Progenitor cell of endocrine pancreas (in vitro differentiated cells): Measurements from ENCODE around the gene CNIH3. TPM values are rescaled to one million over a fixed set of nuclear protein-coding genes. Genes with fewer than 3 reads are reported as not detected.

Experiments used
- DNase-seq: peaks from one replicate; pipeline ENCODE4 v3.0.0; 2021; ENCODE audit warnings: low spot score; ENCODE audit not compliant: unreplicated experiment
- H3K27ac Mint-ChIP-seq: 2 replicates; pipeline ENCODE4 v1.8.0; 2021; ENCODE audit warnings: mild to moderate bottlenecking, moderate library complexity, mixed read lengths
- H3K27me3 Mint-ChIP-seq: 2 replicates; pipeline ENCODE4 v1.8.0; 2021; ENCODE audit warnings: mixed read lengths
- H3K36me3 Mint-ChIP-seq: 2 replicates; pipeline ENCODE4 v1.8.0; 2022; ENCODE audit warnings: mixed read lengths; ENCODE audit not compliant: insufficient read depth
- H3K4me1 Mint-ChIP-seq: 2 replicates; pipeline ENCODE4 v1.8.0; 2021; ENCODE audit warnings: low read depth, mixed read lengths
- H3K4me3 Mint-ChIP-seq: 2 replicates; pipeline ENCODE4 v1.8.0; 2021; ENCODE audit warnings: low read depth, mild to moderate bottlenecking, moderate library complexity, mixed read lengths
- H3K9me3 Mint-ChIP-seq: 2 replicates; pipeline ENCODE4 v1.8.0; 2021; ENCODE audit warnings: low read depth, mixed read lengths
- CTCF ChIP-seq: fragments of 200-600 bp; sonication (generic); IDR thresholded peaks from one replicate; pipeline ENCODE4 v1.5.0; 2021; ENCODE audit warnings: antibody characterized with exemption, mild to moderate bottlenecking; ENCODE audit not compliant: unreplicated experiment
- total RNA-seq: library from RNA; stranded (reverse); gene quantifications from 2 replicates; pipeline ENCODE4 v1.2.1, GENCODE V29; 2021

The CNIH3 gene
- total RNA-seq, 1 donor from 2014 or later, result 3.2 TPM

- TF ChIP-seq CTCF, result no peak
- no peak for DNase-seq
- Mint-ChIP-seq H3K4me3 (no peak overlapping the region), H3K27ac (no peak overlapping the region), H3K4me1 (peaks cover 11% of the 10 kb centered on the region), H3K9me3 (no peaks in the 10 kb centered on the region), H3K27me3 (peaks cover 6% of the 10 kb centered on the region), H3K36me3 (no peaks in the 10 kb centered on the region)
Measured at GRCh38 chr1:224727351-224728289, 111.5 kb downstream of the CNIH3 start.

GRCh38 chr1:224730540-224730939 is 114.4 kb downstream of the CNIH3 start:
- no peak for TF ChIP-seq CTCF
- Mint-ChIP-seq H3K27ac (no peak overlapping the region), H3K4me3 (no peak overlapping the region), H3K4me1 (peaks cover 26% of the 10 kb centered on the region), H3K36me3 (no peaks in the 10 kb centered on the region), H3K9me3 (no peaks in the 10 kb centered on the region), H3K27me3 (peaks cover 3% of the 10 kb centered on the region)
- no peak for DNase-seq

- Mint-ChIP-seq H3K27me3 (no peaks in the 10 kb centered on the region), H3K27ac (no peak overlapping the region), H3K4me1 (peaks cover 26% of the 10 kb centered on the region), H3K36me3 (no peaks in the 10 kb centered on the region), H3K4me3 (no peak overlapping the region), H3K9me3 (no peaks in the 10 kb centered on the region)
- TF ChIP-seq CTCF, result no peak
- DNase-seq, result no peak
Measured at GRCh38 chr1:224730965-224731364, 114.8 kb downstream of the CNIH3 start.

GRCh38 chr1:224731633-224732032 is 115.5 kb downstream of the CNIH3 start:
- peaks cover 26% of the 10 kb centered on the region for H3K4me1 Mint-ChIP-seq
- peaks cover 5% of the 10 kb centered on the region for H3K27me3 Mint-ChIP-seq
- no peaks in the 10 kb centered on the region for H3K36me3 Mint-ChIP-seq
- no peaks in the 10 kb centered on the region for H3K9me3 Mint-ChIP-seq
- no peak overlapping the region for H3K4me3 Mint-ChIP-seq
- TF ChIP-seq CTCF, result no peak
- peak overlapping the region; percentile 6 for H3K27ac Mint-ChIP-seq
- no peak for DNase-seq

GRCh38 chr1:224732377-224733026 is 116.4 kb downstream of the CNIH3 start:
- no peak for DNase-seq
- no peak for TF ChIP-seq CTCF
- Mint-ChIP-seq H3K36me3 (no peaks in the 10 kb centered on the region), H3K27me3 (peaks cover 8% of the 10 kb centered on the region), H3K4me3 (no peak overlapping the region), H3K27ac (peak overlapping the region; percentile 95), H3K9me3 (no peaks in the 10 kb centered on the region), H3K4me1 (peaks cover 28% of the 10 kb centered on the region)
